NCI-H146 treated with DMSO at 0.1 percent for 48 hours (cell line): ENCODE results near the gene MMP24OS.
A peak's percentile ranks its signal among the peaks of the same experiment; 100 is the strongest.

Source experiments
- DNase-seq: peaks from one replicate; lab custom pipeline; 2025; ENCODE audit not compliant: unreplicated experiment; lab: John Stamatoyannopoulos, UW

MMP24OS gene

GRCh38 chr20:35291654-35292503 is 14.0 kb upstream of the MMP24OS start, which contains the start of gene FAM83C:
Gene FAM83C (minus strand): TSS chr20:35292425. CDS start chr20:35292304, 121 bp downstream.
- no peak for DNase-seq

GRCh38 chr20:35290887-35291417 is 13.0 kb upstream of the MMP24OS start:
- no peak for DNase-seq

DNA sequence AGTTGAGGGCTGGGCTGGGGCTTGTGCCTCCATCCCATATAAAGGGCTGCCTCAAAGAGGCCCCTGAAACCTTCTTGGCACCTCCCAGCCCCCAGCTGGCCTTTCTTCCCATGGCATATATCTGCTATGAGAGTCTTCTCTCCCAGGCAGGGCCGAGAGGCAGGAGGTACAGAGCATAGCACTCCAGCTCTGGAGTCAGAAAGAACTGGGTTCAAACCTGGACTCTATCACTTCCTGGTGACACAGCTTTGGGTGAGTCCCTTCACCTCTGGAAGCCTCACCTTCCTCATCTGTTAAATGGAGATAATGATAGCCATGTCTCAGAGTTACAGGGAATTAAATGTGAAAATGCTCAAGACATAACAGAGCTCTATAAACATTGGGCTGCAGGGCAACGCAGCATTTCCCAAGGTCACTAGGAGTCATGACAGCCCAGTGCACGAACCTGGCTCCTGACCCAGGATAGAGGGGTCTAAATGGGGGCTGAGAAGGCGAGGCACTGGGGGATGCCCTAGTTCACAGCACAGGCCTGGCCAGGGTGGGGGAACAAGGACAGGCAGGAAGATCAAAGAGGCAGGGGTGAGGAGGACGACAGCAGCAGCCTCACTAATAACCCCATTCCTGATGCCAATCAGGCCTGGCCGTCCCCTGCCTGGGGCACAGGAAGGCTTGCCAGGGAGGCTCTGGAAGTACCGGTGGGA is 12.4 kb upstream of the MMP24OS start:
- no peak for DNase-seq

DNA sequence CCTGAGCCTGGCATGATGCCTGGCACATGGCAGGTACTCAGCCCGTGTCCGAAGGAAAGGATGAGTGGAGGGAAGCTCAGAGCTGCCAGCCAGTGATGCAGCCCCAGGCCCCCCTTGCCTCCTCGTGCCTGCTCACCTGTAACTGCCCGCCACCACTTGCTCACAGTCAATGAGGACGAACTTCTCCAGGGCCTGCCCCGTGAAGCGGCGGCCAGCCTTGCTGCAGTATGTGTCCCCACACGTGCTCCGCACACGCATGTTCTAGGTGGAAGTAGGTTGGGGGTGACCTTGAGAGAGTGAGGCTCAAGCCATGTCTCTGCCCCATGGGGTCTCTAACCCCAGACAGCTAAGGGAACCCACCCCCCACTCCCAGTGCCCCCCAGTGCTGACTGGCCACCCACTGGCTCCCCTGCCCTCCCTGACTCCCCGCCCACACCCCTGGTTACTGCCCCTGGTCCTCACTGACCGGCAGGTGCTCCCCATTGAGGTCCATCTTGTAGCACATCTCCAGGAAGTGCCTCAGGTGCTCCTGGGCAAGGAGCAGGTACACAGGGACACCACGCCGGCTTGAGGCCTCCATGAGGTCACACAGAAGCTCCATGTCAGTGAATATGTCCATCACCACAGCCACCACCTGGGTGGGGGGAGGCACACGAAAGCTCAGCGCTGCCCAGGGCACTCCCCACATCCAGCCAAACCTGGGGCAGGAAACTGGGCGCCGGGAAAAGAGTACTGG is 10.6 kb upstream of the MMP24OS start:
- no peak for DNase-seq

DNA sequence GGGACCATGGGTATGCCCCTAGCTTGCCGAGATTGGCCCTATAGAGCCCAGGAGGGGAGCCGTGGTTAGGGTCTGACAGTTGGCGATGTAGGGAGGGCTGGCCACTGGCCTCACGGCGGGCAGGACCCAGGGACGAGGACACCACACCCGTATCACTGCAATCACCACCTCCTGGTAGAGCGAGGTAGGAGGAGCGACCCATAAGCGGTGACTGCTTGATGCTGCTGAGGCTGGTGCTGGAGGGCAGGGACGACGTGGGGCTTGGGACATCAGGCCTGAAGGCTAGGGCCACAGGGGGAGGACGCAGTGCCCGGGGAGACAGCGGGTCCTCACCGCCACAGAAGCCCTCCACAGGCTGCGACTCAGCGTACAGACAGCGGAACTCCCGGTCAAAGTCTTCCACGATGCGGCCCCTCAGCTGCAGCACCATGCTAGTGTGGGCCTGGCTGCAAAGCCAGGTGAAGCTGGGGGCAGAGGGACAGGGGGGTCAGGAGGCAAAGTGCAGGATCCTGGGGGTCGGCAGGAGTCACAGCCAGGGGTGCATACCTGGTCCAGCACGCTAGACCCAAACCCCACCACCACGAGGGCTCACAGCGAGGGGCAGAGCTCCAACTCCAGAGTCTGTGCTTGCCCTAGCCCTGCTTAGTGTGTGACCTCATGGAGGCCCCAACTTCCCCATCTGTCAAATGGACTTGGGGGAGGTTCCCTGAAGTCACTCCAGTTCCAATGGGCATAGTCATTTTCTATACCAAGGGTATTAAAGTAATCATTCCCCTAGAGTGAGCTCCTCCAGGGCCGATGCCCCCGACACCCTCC is 9.8 kb upstream of the MMP24OS start:
- DNase-seq = no peak

DNA sequence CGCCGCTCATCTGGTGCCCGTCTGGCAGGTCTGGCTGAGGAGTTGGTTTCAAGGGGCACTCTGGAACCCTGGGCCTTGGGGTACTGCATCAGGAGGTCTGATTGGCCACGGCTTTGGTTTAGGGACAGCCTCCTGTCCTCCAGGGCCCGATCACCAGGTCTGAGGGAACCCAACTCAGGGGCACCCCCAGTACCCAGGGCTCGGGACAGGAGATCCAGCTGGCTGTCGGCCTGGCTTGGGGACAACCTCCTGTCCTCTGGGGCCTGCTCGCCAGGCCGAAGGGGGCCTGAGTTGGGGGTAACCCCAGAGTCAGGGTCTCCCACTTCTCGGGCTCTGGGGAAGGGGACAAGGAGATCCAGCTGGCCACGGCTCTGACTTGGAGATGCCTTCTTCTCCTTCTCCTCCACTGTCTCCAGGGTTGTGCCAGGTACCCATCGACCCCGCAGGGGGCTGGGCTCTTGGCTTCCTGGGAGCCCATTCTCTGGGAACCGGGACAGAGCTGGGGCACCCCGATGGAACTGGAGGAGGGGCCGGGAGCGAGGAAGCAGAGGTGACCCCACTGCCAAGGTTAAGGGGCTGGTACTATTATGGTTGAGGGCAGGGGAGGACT is 9.1 kb upstream of the MMP24OS start:
- no peak for DNase-seq

DNA sequence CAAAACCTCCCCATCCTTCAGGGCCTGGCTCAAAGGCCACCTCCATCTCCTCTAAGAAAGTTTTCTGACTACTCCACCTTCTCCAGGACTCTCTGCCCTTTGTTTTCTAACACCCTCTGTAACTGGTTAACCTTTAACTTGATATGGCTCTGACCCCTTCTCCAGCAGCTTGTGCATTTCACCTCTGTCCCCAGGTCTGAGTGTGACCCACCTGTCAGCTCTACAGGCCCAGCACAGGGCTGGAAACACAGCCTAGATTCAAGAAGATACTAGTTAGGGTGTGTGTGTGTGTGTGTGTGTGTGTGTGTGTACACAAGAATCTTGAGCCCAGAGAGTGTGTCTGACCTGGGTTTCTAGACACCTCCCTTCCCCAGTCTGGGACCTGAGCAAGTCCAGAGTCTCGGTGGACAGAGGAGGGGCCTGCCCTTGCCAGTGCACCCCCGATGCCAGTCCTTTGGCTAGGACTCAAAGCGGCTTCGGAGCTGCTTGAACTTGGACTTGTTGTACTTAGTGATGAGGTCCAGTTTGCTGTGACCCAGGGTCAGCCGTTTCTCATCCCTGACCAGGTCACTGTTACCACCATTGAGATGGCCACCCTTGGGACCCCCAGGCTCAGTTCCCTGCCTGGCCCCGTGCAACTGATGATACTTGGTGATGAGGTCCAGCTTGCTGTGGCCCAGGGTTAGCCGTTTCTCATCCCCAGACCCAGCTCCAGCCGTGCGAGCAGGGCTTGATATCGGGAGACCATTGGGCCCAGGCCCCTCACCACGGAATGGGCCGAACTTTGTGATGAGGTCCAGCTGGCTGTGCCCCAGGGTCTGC is 8.4 kb upstream of the MMP24OS start:
- no peak for DNase-seq

- no peak for DNase-seq
These were observed 7.8 kb upstream of the MMP24OS start for GRCh38 chr20:35285806-35286076.

DNA sequence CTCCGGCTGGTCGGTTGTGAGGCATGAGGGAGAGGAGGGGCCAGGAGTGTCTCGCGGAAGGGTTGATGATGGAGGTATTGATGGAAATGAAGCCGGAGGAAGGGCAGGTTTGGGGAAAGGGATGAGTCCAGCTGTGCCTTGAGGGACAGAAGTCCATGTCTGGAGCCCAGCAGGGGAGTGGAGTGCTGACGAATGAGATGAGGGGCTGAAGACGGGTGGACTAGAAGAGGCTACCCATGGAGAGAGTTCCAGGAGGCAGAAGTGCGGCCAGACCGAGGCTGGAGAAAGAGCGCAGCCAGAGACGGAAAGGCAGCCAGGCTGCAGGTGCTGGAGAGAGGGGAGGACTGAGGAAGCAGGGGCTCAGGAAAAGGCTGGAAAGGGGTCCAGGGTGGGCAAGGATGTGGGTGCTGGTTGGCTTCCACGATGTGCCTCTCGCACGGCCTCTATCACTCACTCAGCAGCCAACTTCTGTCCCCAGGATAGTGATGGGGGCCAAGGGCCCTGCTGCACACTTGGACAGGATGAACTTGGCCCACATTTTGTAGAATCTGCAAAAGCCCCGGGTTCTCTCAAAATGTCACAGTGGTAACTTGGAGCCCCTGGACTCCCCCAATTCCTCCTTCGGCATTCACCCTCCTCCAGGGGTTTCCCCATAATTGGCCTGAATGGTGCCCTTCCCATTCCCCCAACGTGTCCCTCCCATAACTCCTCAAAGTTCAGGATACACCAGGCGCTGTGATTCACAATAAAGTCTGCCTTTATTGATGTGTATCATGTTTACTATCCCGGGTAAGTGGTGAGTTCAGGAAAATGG is 7.3 kb upstream of the MMP24OS start:
- DNase-seq = no peak

- peak; percentile 80 for DNase-seq
These were observed 6.5 kb upstream of the MMP24OS start, which contains the start of gene EIF6 for GRCh38 chr20:35284267-35284991. Gene EIF6 (minus strand): TSS chr20:35284772. CDS start chr20:35284487, 285 bp downstream.

DNA sequence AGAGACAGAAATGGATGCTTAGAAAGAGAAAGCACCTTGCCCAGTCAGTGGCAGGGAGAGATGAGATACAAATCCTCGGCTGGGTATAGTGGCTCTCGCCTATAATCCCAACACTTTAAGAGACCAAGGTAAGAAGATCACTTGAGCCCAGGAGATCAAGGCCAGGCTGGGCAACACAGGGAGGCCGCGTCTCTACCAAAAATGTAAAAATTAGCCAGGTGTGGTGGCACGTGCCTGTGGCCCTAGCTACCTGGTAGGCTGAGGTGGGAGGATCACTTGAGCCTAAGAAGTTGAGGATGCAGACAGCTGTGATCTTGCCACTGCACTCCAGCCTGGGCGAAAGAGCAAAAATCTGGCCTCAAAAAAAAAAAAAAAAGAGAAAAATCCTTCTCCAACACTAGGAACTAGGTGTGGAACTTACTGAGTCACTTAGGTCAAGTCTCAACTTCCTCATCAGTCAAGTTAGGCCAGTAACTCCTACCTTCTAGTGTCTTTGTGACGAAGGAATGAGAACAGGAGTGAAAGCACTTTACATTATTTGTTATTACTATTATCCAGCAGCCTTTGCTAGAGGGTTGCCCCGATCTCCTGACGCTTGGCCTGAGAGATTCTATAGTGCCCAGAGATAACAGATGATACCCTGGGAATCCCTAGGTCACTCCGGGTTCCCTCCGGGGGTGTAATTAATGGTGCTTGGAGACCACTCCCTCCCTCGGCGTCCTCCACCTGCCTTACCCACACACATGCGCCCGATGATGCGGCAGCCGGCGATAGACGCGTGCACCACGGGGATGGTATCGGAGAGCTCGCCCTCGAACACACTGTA is 5.7 kb upstream of the MMP24OS start:
- DNase-seq = peak; percentile 37

GRCh38 chr20:35281506-35282101 is 3.7 kb upstream of the MMP24OS start:
- no peak for DNase-seq

DNA sequence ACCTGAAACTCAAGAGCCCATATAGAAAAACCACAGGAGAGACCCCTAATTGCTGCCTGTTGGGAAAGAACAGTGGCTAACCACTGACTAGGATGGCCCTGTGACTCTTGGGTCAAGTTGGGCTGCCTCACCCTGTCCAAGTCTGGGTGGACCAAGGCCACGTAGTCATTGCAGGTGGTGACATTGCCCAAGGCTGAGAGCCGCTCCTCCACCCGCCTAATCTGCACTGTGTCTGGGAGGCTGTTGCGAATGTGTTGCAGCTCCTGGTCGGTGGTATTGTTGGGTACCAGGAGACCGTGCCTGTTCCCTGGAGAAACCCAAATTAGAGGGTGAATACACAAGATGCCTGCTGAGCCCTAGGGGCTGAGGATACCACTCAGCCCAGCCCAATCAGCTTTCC is 2.6 kb upstream of the MMP24OS start:
- DNase-seq = no peak

GRCh38 chr20:35279533-35280174 is 1.7 kb upstream of the MMP24OS start:
- DNase-seq = no peak

- DNase-seq = no peak
These were observed 1.1 kb upstream of the MMP24OS start for GRCh38 chr20:35279040-35279439.

GRCh38 chr20:35277127-35277526 is 795 bp downstream of the MMP24OS start:
- no peak for DNase-seq
